ENCODE data around the gene OR7A10.

GRCh38 chr19:14871619-14872230 is 23.0 kb upstream of the OR7A10 start:
- TF ChIP-seq CTCF (IDR thresholded peaks at IDR 0.05) = no peak
- no peak for TF ChIP-seq SP1 (CRISPR knock-in tag; conservative IDR thresholded peaks at IDR 0.05)
